GM21619 (cell line): ENCODE data around the gene STK39.

Experiments used
- ATAC-seq: cut with Tn5 transposase; IDR thresholded peaks from one replicate; pipeline ENCODE4 v1.9.1; 2021; ENCODE audit not compliant: unreplicated experiment

The STK39 gene

GRCh38 chr2:167941604-167942003 lies 305.8 kb downstream of the STK39 start:
- ATAC-seq: no peak

GRCh38 chr2:167940734-167941507 lies 306.5 kb downstream of the STK39 start:
- ATAC-seq: no peak

GRCh38 chr2:167940346-167940725 lies 307.1 kb downstream of the STK39 start:
- no peak for ATAC-seq

- ATAC-seq: no peak
Observed at GRCh38 chr2:167939514-167940345, 307.7 kb downstream of the STK39 start.

- ATAC-seq: no peak
Observed at GRCh38 chr2:167937403-167937802, 310.0 kb downstream of the STK39 start.

- no peak for ATAC-seq
Observed at GRCh38 chr2:167935803-167936110, 311.6 kb downstream of the STK39 start.

- no peak for ATAC-seq
Observed at GRCh38 chr2:167933097-167933814, 314.1 kb downstream of the STK39 start.

GRCh38 chr2:167932123-167932693 lies 315.2 kb downstream of the STK39 start:
- no peak for ATAC-seq

- ATAC-seq: no peak
Observed at GRCh38 chr2:167929484-167929883, 317.9 kb downstream of the STK39 start.

GRCh38 chr2:167928434-167928833 lies 319.0 kb downstream of the STK39 start:
- ATAC-seq: no peak

GRCh38 chr2:167925758-167926157 lies 321.6 kb downstream of the STK39 start:
- no peak for ATAC-seq

- ATAC-seq: no peak
Observed at GRCh38 chr2:167924556-167924955, 322.8 kb downstream of the STK39 start.

- ATAC-seq: no peak
Observed at GRCh38 chr2:167916756-167917155, 330.6 kb downstream of the STK39 start.

- no peak for ATAC-seq
Observed at GRCh38 chr2:167914969-167915368, 332.4 kb downstream of the STK39 start.

GRCh38 chr2:167908786-167909185 lies 338.6 kb downstream of the STK39 start:
- ATAC-seq: no peak

GRCh38 chr2:167905668-167906067 lies 341.7 kb downstream of the STK39 start:
- no peak for ATAC-seq
